ENCODE measurements around the gene TMEM79. TPM values are rescaled to one million over a fixed set of nuclear protein-coding genes. Genes with fewer than 3 reads are reported as not detected.

TMEM79 gene
- total and polyA plus RNA-seq, 4 donors = 1.6 to 6.8 (median 3.8) TPM

DNA sequence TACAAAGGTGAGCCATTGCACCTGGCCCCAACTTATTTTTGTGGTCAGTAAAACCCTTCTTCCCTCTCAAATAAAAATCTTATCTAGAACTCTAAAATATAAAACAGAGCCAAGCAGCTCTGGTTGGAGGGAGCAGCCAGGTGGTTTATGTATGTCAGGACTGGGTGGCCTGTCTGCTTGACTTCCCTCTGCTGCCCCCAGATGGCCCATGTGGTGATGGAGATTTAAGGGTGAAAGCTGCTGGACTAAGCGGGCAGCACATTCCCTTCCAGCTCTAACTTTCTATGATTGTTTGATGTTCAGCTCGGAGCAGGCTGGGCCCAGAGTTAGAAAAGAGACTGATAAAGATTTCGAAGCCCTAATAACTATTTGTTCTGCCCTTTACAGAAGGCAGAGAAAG is 24.3 kb upstream of the TMEM79 start:
- H3K27ac ChIP-seq (ENCODE audit: low read depth, low read length) = peak overlapping the region; percentile 64
- peaks cover 89% of the 10 kb centered on the region for H3K36me3 ChIP-seq (ENCODE audit: control insufficient read depth, insufficient read depth, low read length)
- no peak for DNase-seq (ENCODE audit: low read depth in 4 of 6, low spot score in 6 of 6)

DNA sequence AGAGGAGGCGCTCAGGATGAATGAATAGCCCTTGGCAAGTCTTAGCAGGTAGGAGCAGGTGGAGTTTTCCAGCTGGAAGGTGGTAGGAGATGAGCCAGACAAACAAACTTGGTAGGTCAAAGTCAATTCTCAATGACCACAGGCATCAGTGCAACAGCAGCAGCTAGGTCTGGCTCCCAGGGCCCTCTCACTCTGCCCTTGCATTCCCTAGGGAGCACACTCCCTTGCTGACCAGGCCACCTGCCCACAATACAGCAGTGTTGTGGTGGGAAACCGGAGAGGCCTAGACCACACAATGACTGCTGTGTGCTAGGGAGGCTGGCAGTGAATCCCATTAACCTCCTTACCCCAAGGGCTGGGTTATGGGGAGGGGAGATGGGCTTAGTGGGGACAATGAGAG is 23.2 kb upstream of the TMEM79 start:
- peaks cover 92% of the 10 kb centered on the region for H3K36me3 ChIP-seq (ENCODE audit: control insufficient read depth, insufficient read depth, low read length)
- WGBS (ENCODE audit: insufficient coverage) = 100% methylated on average over 1 of the region's 2 CpGs
- peak in 1 of 6 donors; percentile 44 for DNase-seq (ENCODE audit: low read depth in 4 of 6, low spot score in 6 of 6)
- peak overlapping the region; percentile 64 for H3K27ac ChIP-seq (ENCODE audit: low read depth, low read length)
- no peaks in the 10 kb centered on the region for H3K27me3 ChIP-seq (ENCODE audit: control insufficient read depth, insufficient read depth, low read length)
- peaks cover 12% of the 10 kb centered on the region for H3K4me1 ChIP-seq (ENCODE audit: control insufficient read depth, insufficient read depth, low read length)
- no peak overlapping the region for H3K4me3 ChIP-seq (ENCODE audit: low read depth, low read length)
- H3K9me3 ChIP-seq (ENCODE audit: control insufficient read depth, insufficient read depth, low read length) = no peaks in the 10 kb centered on the region

More for the DNA sequence above, 24.3 kb upstream of the TMEM79 start:
- Histone ChIP-seq H3K27me3 (ENCODE audit: control insufficient read depth, insufficient read depth, low read length) (no peaks in the 10 kb centered on the region), H3K9me3 (ENCODE audit: control insufficient read depth, insufficient read depth, low read length) (no peaks in the 10 kb centered on the region), H3K4me1 (ENCODE audit: control insufficient read depth, insufficient read depth, low read length) (peaks cover 12% of the 10 kb centered on the region), H3K4me3 (ENCODE audit: low read depth, low read length) (no peak overlapping the region)
- no CpG with 5 or more reads among the region's 3 CpGs for WGBS (ENCODE audit: insufficient coverage)

- Histone ChIP-seq H3K4me3 (ENCODE audit: low read depth, low read length) (no peak overlapping the region), H3K4me1 (ENCODE audit: control insufficient read depth, insufficient read depth, low read length) (peaks cover 12% of the 10 kb centered on the region), H3K36me3 (ENCODE audit: control insufficient read depth, insufficient read depth, low read length) (peaks cover 93% of the 10 kb centered on the region), H3K27ac (ENCODE audit: low read depth, low read length) (no peak overlapping the region), H3K9me3 (ENCODE audit: control insufficient read depth, insufficient read depth, low read length) (no peaks in the 10 kb centered on the region), H3K27me3 (ENCODE audit: control insufficient read depth, insufficient read depth, low read length) (no peaks in the 10 kb centered on the region)
- 96% methylated on average over 9 of the region's 9 CpGs for WGBS (ENCODE audit: insufficient coverage)
- DNase-seq (ENCODE audit: low read depth in 4 of 6, low spot score in 6 of 6) = no peak
These were observed 21.5 kb upstream of the TMEM79 start for GRCh38 chr1:156262461-156263287.

DNA sequence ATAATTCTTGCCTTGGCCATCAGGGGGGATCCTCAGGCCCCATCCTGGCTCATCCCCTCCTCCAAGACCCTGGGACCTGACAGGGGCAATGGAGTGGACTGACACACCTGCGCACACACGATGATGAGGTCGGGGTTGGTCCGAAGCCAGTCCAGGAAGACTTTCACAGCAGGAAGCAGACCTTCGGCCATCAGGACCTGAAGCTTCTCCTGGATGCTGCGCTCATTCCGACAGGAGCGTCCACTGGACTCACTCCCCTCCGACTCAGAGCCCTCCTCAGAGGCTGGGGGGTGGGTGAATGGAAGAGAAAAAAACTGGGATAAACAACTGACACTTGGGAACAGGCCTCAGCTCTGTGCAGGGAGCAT is 20.9 kb upstream of the TMEM79 start:
- Histone ChIP-seq H3K27me3 (ENCODE audit: control insufficient read depth, insufficient read depth, low read length) (no peaks in the 10 kb centered on the region), H3K36me3 (ENCODE audit: control insufficient read depth, insufficient read depth, low read length) (peaks cover 95% of the 10 kb centered on the region), H3K27ac (ENCODE audit: low read depth, low read length) (no peak overlapping the region), H3K4me1 (ENCODE audit: control insufficient read depth, insufficient read depth, low read length) (peaks cover 12% of the 10 kb centered on the region), H3K9me3 (ENCODE audit: control insufficient read depth, insufficient read depth, low read length) (no peaks in the 10 kb centered on the region), H3K4me3 (ENCODE audit: low read depth, low read length) (no peak overlapping the region)
- 93% methylated on average over 8 of the region's 9 CpGs for WGBS (ENCODE audit: insufficient coverage)
- no peak for DNase-seq (ENCODE audit: low read depth in 4 of 6, low spot score in 6 of 6)

DNA sequence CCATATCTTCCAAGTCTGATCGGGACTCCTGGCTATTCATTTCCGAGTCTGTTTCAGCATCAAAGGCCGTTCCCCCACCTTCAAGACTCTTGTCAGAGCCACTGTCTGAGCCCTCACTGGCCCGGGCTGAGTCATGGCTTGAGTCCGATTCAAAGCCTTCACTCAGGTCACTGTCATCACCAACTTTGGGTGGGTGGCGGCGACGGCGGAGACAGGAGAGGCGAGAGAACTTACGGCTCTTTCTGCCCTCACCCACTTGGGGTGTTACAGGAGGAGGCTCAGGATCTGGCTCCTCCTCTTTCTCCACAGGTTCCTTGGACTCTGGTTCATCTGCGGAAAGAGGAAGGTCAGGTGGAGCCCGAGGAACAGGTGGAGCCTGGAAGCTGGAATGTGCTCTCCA is 18.1 kb upstream of the TMEM79 start:
- WGBS (ENCODE audit: insufficient coverage) = 95% methylated on average over 8 of the region's 13 CpGs
- H3K36me3 ChIP-seq (ENCODE audit: control insufficient read depth, insufficient read depth, low read length) = peaks cover 91% of the 10 kb centered on the region
- H3K4me3 ChIP-seq (ENCODE audit: low read depth, low read length) = no peak overlapping the region
- DNase-seq (ENCODE audit: low read depth in 4 of 6, low spot score in 6 of 6) = no peak
- no peaks in the 10 kb centered on the region for H3K9me3 ChIP-seq (ENCODE audit: control insufficient read depth, insufficient read depth, low read length)
- H3K4me1 ChIP-seq (ENCODE audit: control insufficient read depth, insufficient read depth, low read length) = peaks cover 2% of the 10 kb centered on the region
- H3K27me3 ChIP-seq (ENCODE audit: control insufficient read depth, insufficient read depth, low read length) = no peaks in the 10 kb centered on the region
- H3K27ac ChIP-seq (ENCODE audit: low read depth, low read length) = no peak overlapping the region

- Histone ChIP-seq H3K9me3 (ENCODE audit: control insufficient read depth, insufficient read depth, low read length) (no peaks in the 10 kb centered on the region), H3K4me3 (ENCODE audit: low read depth, low read length) (no peak overlapping the region), H3K36me3 (ENCODE audit: control insufficient read depth, insufficient read depth, low read length) (peaks cover 90% of the 10 kb centered on the region), H3K27me3 (ENCODE audit: control insufficient read depth, insufficient read depth, low read length) (no peaks in the 10 kb centered on the region), H3K4me1 (ENCODE audit: control insufficient read depth, insufficient read depth, low read length) (no peaks in the 10 kb centered on the region), H3K27ac (ENCODE audit: low read depth, low read length) (no peak overlapping the region)
- no peak for DNase-seq (ENCODE audit: low read depth in 4 of 6, low spot score in 6 of 6)
- WGBS (ENCODE audit: insufficient coverage) = 100% methylated on average over 1 of the region's 4 CpGs
These were observed 15.8 kb upstream of the TMEM79 start for GRCh38 chr1:156268336-156268735.

DNA sequence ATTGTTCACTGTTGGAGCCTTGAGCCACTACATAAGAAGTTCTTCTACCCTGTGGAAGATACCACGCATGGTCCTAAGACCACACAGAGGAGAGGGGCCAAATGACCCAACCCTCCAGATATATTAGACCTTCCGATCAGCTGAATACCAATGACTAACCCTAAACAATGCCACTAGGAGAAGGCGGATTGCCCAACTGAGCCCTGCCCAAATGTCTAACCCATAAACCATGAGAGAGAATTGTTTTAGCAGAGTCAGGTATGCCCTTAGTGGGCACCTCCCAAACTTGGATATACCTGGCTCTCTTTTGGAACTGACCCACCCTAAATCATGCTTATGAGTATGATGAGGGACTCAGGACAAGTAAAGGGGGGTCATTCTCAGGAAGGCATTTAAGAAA is 13.8 kb upstream of the TMEM79 start:
- Histone ChIP-seq H3K9me3 (ENCODE audit: control insufficient read depth, insufficient read depth, low read length) (no peaks in the 10 kb centered on the region), H3K27me3 (ENCODE audit: control insufficient read depth, insufficient read depth, low read length) (no peaks in the 10 kb centered on the region), H3K36me3 (ENCODE audit: control insufficient read depth, insufficient read depth, low read length) (peaks cover 93% of the 10 kb centered on the region), H3K4me1 (ENCODE audit: control insufficient read depth, insufficient read depth, low read length) (no peaks in the 10 kb centered on the region), H3K4me3 (ENCODE audit: low read depth, low read length) (no peak overlapping the region), H3K27ac (ENCODE audit: low read depth, low read length) (no peak overlapping the region)
- DNase-seq (ENCODE audit: low read depth in 4 of 6, low spot score in 6 of 6) = no peak
- WGBS (ENCODE audit: insufficient coverage) = 60% methylated on average over 1 of the region's 3 CpGs

- no peak overlapping the region for H3K4me3 ChIP-seq (ENCODE audit: low read depth, low read length)
- H3K4me1 ChIP-seq (ENCODE audit: control insufficient read depth, insufficient read depth, low read length) = peaks cover 5% of the 10 kb centered on the region
- H3K27me3 ChIP-seq (ENCODE audit: control insufficient read depth, insufficient read depth, low read length) = no peaks in the 10 kb centered on the region
- H3K36me3 ChIP-seq (ENCODE audit: control insufficient read depth, insufficient read depth, low read length) = peaks cover 69% of the 10 kb centered on the region
- no peak for DNase-seq (ENCODE audit: low read depth in 4 of 6, low spot score in 6 of 6)
- H3K9me3 ChIP-seq (ENCODE audit: control insufficient read depth, insufficient read depth, low read length) = no peaks in the 10 kb centered on the region
- H3K27ac ChIP-seq (ENCODE audit: low read depth, low read length) = no peak overlapping the region
These were observed 7.6 kb upstream of the TMEM79 start for GRCh38 chr1:156276532-156276931.

DNA sequence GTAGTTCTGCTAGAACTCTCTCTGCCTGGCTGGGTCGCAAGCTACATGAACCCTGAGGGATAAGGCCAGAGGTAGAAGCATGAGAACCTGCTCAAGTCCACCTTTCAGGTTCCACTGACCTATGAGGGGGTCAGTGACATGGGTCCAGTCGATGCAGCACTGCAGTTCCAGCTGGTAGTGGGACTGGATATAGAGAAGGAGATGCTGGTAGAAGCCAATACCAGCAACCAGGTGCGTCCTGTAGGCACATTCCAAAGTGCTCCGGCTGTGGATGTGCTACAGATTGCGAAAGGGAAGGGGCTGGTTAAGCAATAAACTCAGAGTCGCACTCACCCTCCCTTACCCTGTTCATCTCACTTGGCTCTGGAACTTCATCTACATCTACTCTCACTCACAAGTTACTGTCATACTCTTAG is 7.2 kb upstream of the TMEM79 start:
- H3K4me3 ChIP-seq (ENCODE audit: low read depth, low read length) = no peak overlapping the region
- peaks cover 10% of the 10 kb centered on the region for H3K4me1 ChIP-seq (ENCODE audit: control insufficient read depth, insufficient read depth, low read length)
- WGBS (ENCODE audit: insufficient coverage) = 89% methylated on average over 6 of the region's 6 CpGs
- no peaks in the 10 kb centered on the region for H3K27me3 ChIP-seq (ENCODE audit: control insufficient read depth, insufficient read depth, low read length)
- no peaks in the 10 kb centered on the region for H3K9me3 ChIP-seq (ENCODE audit: control insufficient read depth, insufficient read depth, low read length)
- H3K36me3 ChIP-seq (ENCODE audit: control insufficient read depth, insufficient read depth, low read length) = peaks cover 64% of the 10 kb centered on the region
- no peak overlapping the region for H3K27ac ChIP-seq (ENCODE audit: low read depth, low read length)
- DNase-seq (ENCODE audit: low read depth in 4 of 6, low spot score in 6 of 6) = no peak

- Histone ChIP-seq H3K36me3 (ENCODE audit: control insufficient read depth, insufficient read depth, low read length) (peaks cover 36% of the 10 kb centered on the region), H3K27me3 (ENCODE audit: control insufficient read depth, insufficient read depth, low read length) (no peaks in the 10 kb centered on the region), H3K9me3 (ENCODE audit: control insufficient read depth, insufficient read depth, low read length) (no peaks in the 10 kb centered on the region), H3K4me1 (ENCODE audit: control insufficient read depth, insufficient read depth, low read length) (peaks cover 14% of the 10 kb centered on the region), H3K4me3 (ENCODE audit: low read depth, low read length) (no peak overlapping the region), H3K27ac (ENCODE audit: low read depth, low read length) (no peak overlapping the region)
- DNase-seq (ENCODE audit: low read depth in 4 of 6, low spot score in 6 of 6) = no peak
- WGBS (ENCODE audit: insufficient coverage) = 100% methylated on average over 1 of the region's 3 CpGs
These were observed 4.3 kb upstream of the TMEM79 start for GRCh38 chr1:156279837-156280236.
